IPS DF 19.7 (cell line): ENCODE measurements around the gene VAX1.
"Not testable (repeated sequence)": the region's sequence is repeated elsewhere in the genome, so short reads cannot be mapped to it uniquely, and the experiment has no call there.

Experiments used
- DNase-seq: peaks from one replicate; pipeline ENCODE4 v3.0.0-alpha.2; 2013; ENCODE audit warnings: low read depth, low spot score

The VAX1 gene

GRCh38 chr10:117137911-117138642 is at the start of gene VAX1:
Gene VAX1, minus strand, starts transcription at chr10:117138270. Its CDS starts 214 bp downstream, at chr10:117138056.
- DNase-seq, result no peak

GRCh38 chr10:117186832-117187615 is 49.0 kb upstream of the VAX1 start:
- DNase-seq, result no peak

GRCh38 chr10:117185817-117186216 is 47.7 kb upstream of the VAX1 start:
- not testable (repeated sequence) for DNase-seq

GRCh38 chr10:117184821-117185220 is 46.8 kb upstream of the VAX1 start:
- no peak for DNase-seq

GRCh38 chr10:117184296-117184695 is 46.2 kb upstream of the VAX1 start:
- DNase-seq, result no peak

- no peak for DNase-seq
Observed at GRCh38 chr10:117178190-117178589, 40.1 kb upstream of the VAX1 start.

GRCh38 chr10:117175901-117176534 is 37.9 kb upstream of the VAX1 start:
- DNase-seq, result no peak

- no peak for DNase-seq
Observed at GRCh38 chr10:117175215-117175900, 37.3 kb upstream of the VAX1 start.

- DNase-seq, result no peak
Observed at GRCh38 chr10:117174439-117175214, 36.6 kb upstream of the VAX1 start.

GRCh38 chr10:117170244-117170643 is 32.2 kb upstream of the VAX1 start:
- no peak for DNase-seq

GRCh38 chr10:117169480-117169879 is 31.4 kb upstream of the VAX1 start:
- no peak for DNase-seq

- no peak for DNase-seq
Observed at GRCh38 chr10:117168729-117169128, 30.7 kb upstream of the VAX1 start.

GRCh38 chr10:117167789-117168674 is 30.0 kb upstream of the VAX1 start:
- DNase-seq, result no peak

- DNase-seq, result no peak
Observed at GRCh38 chr10:117167346-117167788, 29.3 kb upstream of the VAX1 start.

GRCh38 chr10:117166418-117167345 is 28.6 kb upstream of the VAX1 start:
- DNase-seq, result no peak

- no peak for DNase-seq
Observed at GRCh38 chr10:117165538-117166417, 27.7 kb upstream of the VAX1 start.

- no peak for DNase-seq
Observed at GRCh38 chr10:117164592-117165537, 26.8 kb upstream of the VAX1 start.
